ENCODE results near the gene SLC22A16.

GRCh38 chr6:110409794-110410193, 66.6 kb downstream of the SLC22A16 start:
- TF ChIP-seq EZH2phosphoT487 (IDR thresholded peaks at IDR 0.05; ENCODE audit: insufficient read depth, low read depth) (no peak), EZH2 (IDR thresholded peaks at IDR 0.05; ENCODE audit: insufficient read depth, poor library complexity, severe bottlenecking) (no peak)
